ENCODE measurements around the gene TBC1D22A.

The TBC1D22A gene

DNA sequence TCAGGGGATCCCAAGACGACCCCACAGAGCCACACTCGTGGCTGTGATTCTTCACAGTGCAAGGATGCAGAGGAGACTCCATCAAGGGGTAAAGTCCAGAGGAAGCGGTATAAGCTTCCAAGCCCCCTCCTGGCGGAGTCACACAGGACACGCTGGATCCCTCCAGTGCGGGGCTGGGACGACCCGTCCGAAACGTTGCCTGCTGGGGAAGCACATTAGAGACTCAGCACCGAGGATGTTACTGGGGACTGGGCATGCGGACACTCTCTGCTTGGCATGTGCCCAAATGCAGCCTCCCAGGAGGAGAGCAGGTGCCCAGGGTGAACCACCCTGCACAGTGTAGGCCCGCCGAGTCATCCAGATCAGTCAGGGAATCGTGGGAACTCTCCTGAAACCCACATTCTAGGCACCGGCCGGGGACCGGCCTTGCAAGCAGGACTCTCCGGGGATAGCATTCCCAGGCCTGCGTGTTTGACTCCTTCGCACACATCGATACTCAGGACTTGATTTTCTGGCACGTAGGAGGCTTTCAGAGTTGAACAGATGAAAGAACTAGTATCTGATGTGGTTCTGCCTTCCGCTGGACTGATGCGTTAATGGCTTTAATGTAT is 229.8 kb downstream of the TBC1D22A start:
- no peak for TF ChIP-seq BACH2 (CRISPR knock-in tag; IDR thresholded peaks at IDR 0.05; ENCODE audit: borderline replicate concordance)
- TF ChIP-seq, protein P1, sequence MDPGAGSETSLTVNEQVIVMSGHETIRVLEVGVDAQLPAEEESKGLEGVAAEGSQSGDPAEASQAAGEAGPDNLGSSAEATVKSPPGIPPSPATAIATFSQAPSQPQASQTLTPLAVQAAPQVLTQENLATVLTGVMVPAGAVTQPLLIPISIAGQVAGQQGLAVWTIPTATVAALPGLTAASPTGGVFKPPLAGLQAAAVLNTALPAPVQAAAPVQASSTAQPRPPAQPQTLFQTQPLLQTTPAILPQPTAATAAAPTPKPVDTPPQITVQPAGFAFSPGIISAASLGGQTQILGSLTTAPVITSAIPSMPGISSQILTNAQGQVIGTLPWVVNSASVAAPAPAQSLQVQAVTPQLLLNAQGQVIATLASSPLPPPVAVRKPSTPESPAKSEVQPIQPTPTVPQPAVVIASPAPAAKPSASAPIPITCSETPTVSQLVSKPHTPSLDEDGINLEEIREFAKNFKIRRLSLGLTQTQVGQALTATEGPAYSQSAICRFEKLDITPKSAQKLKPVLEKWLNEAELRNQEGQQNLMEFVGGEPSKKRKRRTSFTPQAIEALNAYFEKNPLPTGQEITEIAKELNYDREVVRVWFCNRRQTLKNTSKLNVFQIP (CRISPR knock-in tag; IDR thresholded peaks at IDR 0.05; ENCODE audit: borderline replicate concordance, low read depth) = no peak
- no peak for TF ChIP-seq SNAI2 (CRISPR knock-in tag; IDR thresholded peaks at IDR 0.05)
- no peak for TF ChIP-seq TCF4 (CRISPR knock-in tag; IDR thresholded peaks at IDR 0.05; ENCODE audit: borderline replicate concordance)
- no peak for TF ChIP-seq ZFP3 (CRISPR knock-in tag; IDR thresholded peaks at IDR 0.05)
- TF ChIP-seq TSHZ2 (CRISPR knock-in tag; IDR thresholded peaks at IDR 0.05) = no peak
- TF ChIP-seq PPARA (CRISPR knock-in tag; IDR thresholded peaks at IDR 0.05; ENCODE audit: borderline replicate concordance) = no peak
- TF ChIP-seq ISL1 (CRISPR knock-in tag; IDR thresholded peaks at IDR 0.05) = no peak
- TF ChIP-seq GLIS3 (CRISPR knock-in tag; IDR thresholded peaks at IDR 0.05) = no peak
- TF ChIP-seq ZC3H10 (CRISPR knock-in tag; IDR thresholded peaks at IDR 0.05) = no peak
- TF ChIP-seq ESRRG (CRISPR knock-in tag; IDR thresholded peaks at IDR 0.05) = no peak
- no peak for TF ChIP-seq ARNTL (CRISPR knock-in tag; IDR thresholded peaks at IDR 0.05; ENCODE audit: borderline replicate concordance, low read depth)
- TF ChIP-seq ZNF8 (CRISPR knock-in tag; IDR thresholded peaks at IDR 0.05) = no peak
- TF ChIP-seq, protein P2, sequence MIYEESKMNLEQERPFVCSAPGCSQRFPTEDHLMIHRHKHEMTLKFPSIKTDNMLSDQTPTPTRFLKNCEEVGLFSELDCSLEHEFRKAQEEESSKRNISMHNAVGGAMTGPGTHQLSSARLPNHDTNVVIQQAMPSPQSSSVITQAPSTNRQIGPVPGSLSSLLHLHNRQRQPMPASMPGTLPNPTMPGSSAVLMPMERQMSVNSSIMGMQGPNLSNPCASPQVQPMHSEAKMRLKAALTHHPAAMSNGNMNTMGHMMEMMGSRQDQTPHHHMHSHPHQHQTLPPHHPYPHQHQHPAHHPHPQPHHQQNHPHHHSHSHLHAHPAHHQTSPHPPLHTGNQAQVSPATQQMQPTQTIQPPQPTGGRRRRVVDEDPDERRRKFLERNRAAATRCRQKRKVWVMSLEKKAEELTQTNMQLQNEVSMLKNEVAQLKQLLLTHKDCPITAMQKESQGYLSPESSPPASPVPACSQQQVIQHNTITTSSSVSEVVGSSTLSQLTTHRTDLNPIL (CRISPR knock-in tag; IDR thresholded peaks at IDR 0.05; ENCODE audit: low read depth) = no peak
- TF ChIP-seq, protein P3, sequence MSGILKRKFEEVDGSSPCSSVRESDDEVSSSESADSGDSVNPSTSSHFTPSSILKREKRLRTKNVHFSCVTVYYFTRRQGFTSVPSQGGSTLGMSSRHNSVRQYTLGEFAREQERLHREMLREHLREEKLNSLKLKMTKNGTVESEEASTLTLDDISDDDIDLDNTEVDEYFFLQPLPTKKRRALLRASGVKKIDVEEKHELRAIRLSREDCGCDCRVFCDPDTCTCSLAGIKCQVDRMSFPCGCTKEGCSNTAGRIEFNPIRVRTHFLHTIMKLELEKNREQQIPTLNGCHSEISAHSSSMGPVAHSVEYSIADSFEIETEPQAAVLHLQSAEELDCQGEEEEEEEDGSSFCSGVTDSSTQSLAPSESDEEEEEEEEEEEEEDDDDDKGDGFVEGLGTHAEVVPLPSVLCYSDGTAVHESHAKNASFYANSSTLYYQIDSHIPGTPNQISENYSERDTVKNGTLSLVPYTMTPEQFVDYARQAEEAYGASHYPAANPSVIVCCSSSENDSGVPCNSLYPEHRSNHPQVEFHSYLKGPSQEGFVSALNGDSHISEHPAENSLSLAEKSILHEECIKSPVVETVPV (CRISPR knock-in tag; IDR thresholded peaks at IDR 0.05) = no peak
- no peak for TF ChIP-seq ZFP30 (CRISPR knock-in tag; IDR thresholded peaks at IDR 0.05)
- no peak for TF ChIP-seq ZNF565 (CRISPR knock-in tag; conservative IDR thresholded peaks at IDR 0.05; ENCODE audit: low read depth)
- TF ChIP-seq CSDC2 (CRISPR knock-in tag; IDR thresholded peaks at IDR 0.05) = no peak
- no peak for TF ChIP-seq ZNF70 (CRISPR knock-in tag; IDR thresholded peaks at IDR 0.05)
- no peak; the same call in 2 of the 3 replicates for ATAC-seq

- no peak for ATAC-seq
- TF ChIP-seq RARB (CRISPR knock-in tag; IDR thresholded peaks at IDR 0.05) (no peak), TSHZ2 (CRISPR knock-in tag; IDR thresholded peaks at IDR 0.05) (no peak), ZNF8 (CRISPR knock-in tag; IDR thresholded peaks at IDR 0.05) (no peak)
- TF ChIP-seq, protein P4, sequence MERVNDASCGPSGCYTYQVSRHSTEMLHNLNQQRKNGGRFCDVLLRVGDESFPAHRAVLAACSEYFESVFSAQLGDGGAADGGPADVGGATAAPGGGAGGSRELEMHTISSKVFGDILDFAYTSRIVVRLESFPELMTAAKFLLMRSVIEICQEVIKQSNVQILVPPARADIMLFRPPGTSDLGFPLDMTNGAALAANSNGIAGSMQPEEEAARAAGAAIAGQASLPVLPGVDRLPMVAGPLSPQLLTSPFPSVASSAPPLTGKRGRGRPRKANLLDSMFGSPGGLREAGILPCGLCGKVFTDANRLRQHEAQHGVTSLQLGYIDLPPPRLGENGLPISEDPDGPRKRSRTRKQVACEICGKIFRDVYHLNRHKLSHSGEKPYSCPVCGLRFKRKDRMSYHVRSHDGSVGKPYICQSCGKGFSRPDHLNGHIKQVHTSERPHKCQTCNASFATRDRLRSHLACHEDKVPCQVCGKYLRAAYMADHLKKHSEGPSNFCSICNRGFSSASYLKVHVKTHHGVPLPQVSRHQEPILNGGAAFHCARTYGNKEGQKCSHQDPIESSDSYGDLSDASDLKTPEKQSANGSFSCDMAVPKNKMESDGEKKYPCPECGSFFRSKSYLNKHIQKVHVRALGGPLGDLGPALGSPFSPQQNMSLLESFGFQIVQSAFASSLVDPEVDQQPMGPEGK (CRISPR knock-in tag; IDR thresholded peaks at IDR 0.05; ENCODE audit: borderline replicate concordance) = no peak
These were observed 231.2 kb downstream of the TBC1D22A start for GRCh38 chr22:46993633-46994032.
